Smooth muscle cell (in vitro differentiated cells): ENCODE results near the gene ITGAX. TPM values are rescaled to one million over a fixed set of nuclear protein-coding genes. Genes with fewer than 3 reads are reported as not detected.

ENCODE experiments used
- DNase-seq: peaks from one replicate; lab custom pipeline; 2025; ENCODE audit not compliant: unreplicated experiment; lab: John Stamatoyannopoulos, UW
- H2AFZ ChIP-seq: fragments of 200-600 bp; sonication (generic); 2 replicates; pipeline ENCODE4 v1.6.0; 2016; ENCODE audit warnings: antibody characterized with exemption, low read depth, mild to moderate bottlenecking
- H3F3A ChIP-seq: fragments of 200-600 bp; sonication (generic); 2 replicates; pipeline ENCODE4 v1.6.0; 2017; ENCODE audit warnings: antibody characterized with exemption, low read depth
- H3K27ac ChIP-seq: fragments of 200-600 bp; sonication (generic); 2 replicates; pipeline ENCODE4 v1.5.1; 2016; ENCODE audit warnings: low read depth, mild to moderate bottlenecking
- H3K27me3 ChIP-seq: fragments of 200-600 bp; sonication (generic); 2 replicates; pipeline ENCODE4 v1.6.1; 2016; ENCODE audit warnings: low read depth, mild to moderate bottlenecking
- H3K36me3 ChIP-seq: fragments of 200-600 bp; sonication (generic); 2 replicates; pipeline ENCODE4 v1.5.1; 2016; ENCODE audit warnings: low read depth
- H3K4me1 ChIP-seq: fragments of 200-600 bp; sonication (generic); 2 replicates; pipeline ENCODE4 v1.5.1; 2016; ENCODE audit warnings: low read depth
- H3K4me2 ChIP-seq: fragments of 200-600 bp; sonication (generic); 2 replicates; pipeline ENCODE4 v1.6.0; 2016; ENCODE audit warnings: mild to moderate bottlenecking
- H3K4me3 ChIP-seq: fragments of 200-600 bp; sonication (generic); 2 replicates; pipeline ENCODE4 v1.5.1; 2016; ENCODE audit warnings: mild to moderate bottlenecking
- H3K79me2 ChIP-seq: fragments of 200-600 bp; sonication (generic); 2 replicates; pipeline ENCODE4 v1.6.0; 2016; ENCODE audit warnings: low read depth, mild to moderate bottlenecking
- H3K9ac ChIP-seq: fragments of 200-600 bp; sonication (generic); 2 replicates; pipeline ENCODE4 v1.6.0; 2016; ENCODE audit warnings: low read depth
- H3K9me3 ChIP-seq: fragments of 200-600 bp; sonication (generic); replicated peaks from 2 replicates; pipeline ENCODE4 v1.5.1; 2016; ENCODE audit warnings: low read depth
- H4K20me1 ChIP-seq: fragments of 200-600 bp; sonication (generic); 2 replicates; pipeline ENCODE4 v1.6.0; 2016; ENCODE audit warnings: low read depth
- CTCF ChIP-seq: fragments of 200-600 bp; sonication (generic); IDR thresholded peaks from 2 replicates; pipeline ENCODE4 v1.5.1; 2017; ENCODE audit warnings: borderline replicate concordance, mild to moderate bottlenecking, antibody characterized with exemption; ENCODE audit not compliant: insufficient read depth, poor library complexity, severe bottlenecking
- WGBS: methylation state at CpG from one replicate; pipeline ENCODE4 v1.1.7; 2016; ENCODE audit warnings: low lambda C conversion rate; 5-methylcytosine and 5-hydroxymethylcytosine counted together
- polyA plus RNA-seq: library from polyadenylated mRNA; unstranded; fragments of >200 nt; fragmentation: Nextera tagmentation; extraction: Ambion mirVana; gene quantifications from 2 replicates; pipeline ENCODE4 v1.2.1, GENCODE V29; 2016
- total RNA-seq: library from RNA; depleted of rRNA; stranded (reverse); fragments of >200 nt; gene quantifications from 2 replicates; pipeline ENCODE4 v1.2.3, GENCODE V29; 2014

ITGAX gene
- total and polyA plus RNA-seq, 2 experiments from 2014 or later = 0.31 TPM; not detected in 1

GRCh38 chr16:31328322-31329052, 26.5 kb upstream of the ITGAX start:
- WGBS = 75% methylated on average over 11 of the region's 12 CpGs
- no peaks in the 10 kb centered on the region for H3K79me2 ChIP-seq
- no peak overlapping the region for H3K27ac ChIP-seq
- no peaks in the 10 kb centered on the region for H3K9me3 ChIP-seq
- H2AFZ ChIP-seq = no peak overlapping the region
- H3K4me3 ChIP-seq = no peak overlapping the region
- peaks cover 27% of the 10 kb centered on the region for H3K27me3 ChIP-seq
- no peaks in the 10 kb centered on the region for H3K4me1 ChIP-seq
- no peaks in the 10 kb centered on the region for H4K20me1 ChIP-seq
- no peak overlapping the region for H3K9ac ChIP-seq
- no peaks in the 10 kb centered on the region for H3F3A ChIP-seq
- no peak for TF ChIP-seq CTCF
- no peaks in the 10 kb centered on the region for H3K36me3 ChIP-seq
- no peak overlapping the region for H3K4me2 ChIP-seq
- DNase-seq = no peak

- H3K27me3 ChIP-seq = peaks cover 27% of the 10 kb centered on the region
- no peaks in the 10 kb centered on the region for H3F3A ChIP-seq
- H3K4me1 ChIP-seq = no peaks in the 10 kb centered on the region
- H2AFZ ChIP-seq = no peak overlapping the region
- H3K9me3 ChIP-seq = no peaks in the 10 kb centered on the region
- no peak overlapping the region for H3K27ac ChIP-seq
- no peaks in the 10 kb centered on the region for H4K20me1 ChIP-seq
- 67% methylated on average over 38 of the region's 39 CpGs for WGBS
- no peak for DNase-seq
- no peak overlapping the region for H3K4me3 ChIP-seq
- H3K9ac ChIP-seq = no peak overlapping the region
- TF ChIP-seq CTCF = no peak
- no peaks in the 10 kb centered on the region for H3K79me2 ChIP-seq
- no peak overlapping the region for H3K4me2 ChIP-seq
- no peaks in the 10 kb centered on the region for H3K36me3 ChIP-seq
These were observed 25.1 kb upstream of the ITGAX start for GRCh38 chr16:31329671-31330552.

GRCh38 chr16:31330553-31330890, 24.5 kb upstream of the ITGAX start:
- Histone ChIP-seq H3K27me3 (peaks cover 27% of the 10 kb centered on the region), H4K20me1 (no peaks in the 10 kb centered on the region), H3K9me3 (no peaks in the 10 kb centered on the region), H2AFZ (no peak overlapping the region), H3K9ac (no peak overlapping the region), H3F3A (no peaks in the 10 kb centered on the region), H3K79me2 (no peaks in the 10 kb centered on the region), H3K27ac (no peak overlapping the region), H3K4me3 (no peak overlapping the region), H3K36me3 (no peaks in the 10 kb centered on the region), H3K4me1 (no peaks in the 10 kb centered on the region), H3K4me2 (no peak overlapping the region)
- no peak for DNase-seq
- WGBS = 65% methylated on average over 8 of the region's 8 CpGs
- TF ChIP-seq CTCF = no peak
